Thymus (tissue), 11 donors: Measurements from ENCODE around the gene RNU7-1. TPM values are rescaled to one million over a fixed set of nuclear protein-coding genes. Genes with fewer than 3 reads are reported as not detected.

Experiments used
- DNase-seq, 9 donors: peaks; one replicate each; pipeline ENCODE4 v3.0.0-alpha.2; 2013; ENCODE audit warnings: low spot score in 9 of 9, low read depth in 6 of 9, missing footprints in 1 of 9
- H3K27ac ChIP-seq, 2 donors: one replicate each; pipeline ENCODE4 v1.5.1; 2013; ENCODE audit warnings: control low read depth in 1 of 2, low read depth in 1 of 2, low read length in 1 of 2, mild to moderate bottlenecking in 1 of 2, moderate library complexity in 1 of 2
- H3K27me3 ChIP-seq, 2 donors: one replicate each; pipeline ENCODE4 v1.5.1; 2013; ENCODE audit warnings: low read length in 1 of 2; ENCODE audit not compliant: control insufficient read depth in 2 of 2, insufficient read depth in 1 of 2
- H3K36me3 ChIP-seq, 2 donors: one replicate each; pipeline ENCODE4 v1.5.1; 2013; ENCODE audit warnings: low read length in 1 of 2, mild to moderate bottlenecking in 1 of 2, moderate library complexity in 1 of 2; ENCODE audit not compliant: control insufficient read depth in 2 of 2, insufficient read depth in 2 of 2
- H3K4me1 ChIP-seq, 2 donors: one replicate each; pipeline ENCODE4 v1.5.1; 2013; ENCODE audit warnings: low read length in 2 of 2; ENCODE audit not compliant: control insufficient read depth in 2 of 2, insufficient read depth in 2 of 2
- H3K4me3 ChIP-seq, 2 donors: one replicate each; pipeline ENCODE4 v1.5.1; 2013; ENCODE audit warnings: low read length in 2 of 2, control low read depth in 1 of 2, mild to moderate bottlenecking in 1 of 2
- H3K9me3 ChIP-seq, 2 donors: one replicate each; pipeline ENCODE4 v1.5.1; 2013; ENCODE audit warnings: low read length in 1 of 2, mild to moderate bottlenecking in 1 of 2; ENCODE audit not compliant: control insufficient read depth in 2 of 2, insufficient read depth in 1 of 2
- WGBS: extraction: QIAGEN DNeasy Blood & Tissue Kit; methylation state at CpG from one replicate; pipeline ENCODE4 v1.1.7; 2013; 5-methylcytosine and 5-hydroxymethylcytosine counted together
- polyA plus RNA-seq: library from polyadenylated mRNA; stranded (reverse); fragments of 200-250 nt; gene quantifications from one replicate; pipeline ENCODE4 v1.2.3, GENCODE V29; 2013
- total RNA-seq: library from RNA; stranded (reverse); fragments of 120-200 nt; gene quantifications from one replicate; pipeline ENCODE4 v1.2.4, GENCODE V29; 2013
- donor health status: healthy.

RNU7-1 gene
- total and polyA plus RNA-seq, 2 donors = not detected

DNA sequence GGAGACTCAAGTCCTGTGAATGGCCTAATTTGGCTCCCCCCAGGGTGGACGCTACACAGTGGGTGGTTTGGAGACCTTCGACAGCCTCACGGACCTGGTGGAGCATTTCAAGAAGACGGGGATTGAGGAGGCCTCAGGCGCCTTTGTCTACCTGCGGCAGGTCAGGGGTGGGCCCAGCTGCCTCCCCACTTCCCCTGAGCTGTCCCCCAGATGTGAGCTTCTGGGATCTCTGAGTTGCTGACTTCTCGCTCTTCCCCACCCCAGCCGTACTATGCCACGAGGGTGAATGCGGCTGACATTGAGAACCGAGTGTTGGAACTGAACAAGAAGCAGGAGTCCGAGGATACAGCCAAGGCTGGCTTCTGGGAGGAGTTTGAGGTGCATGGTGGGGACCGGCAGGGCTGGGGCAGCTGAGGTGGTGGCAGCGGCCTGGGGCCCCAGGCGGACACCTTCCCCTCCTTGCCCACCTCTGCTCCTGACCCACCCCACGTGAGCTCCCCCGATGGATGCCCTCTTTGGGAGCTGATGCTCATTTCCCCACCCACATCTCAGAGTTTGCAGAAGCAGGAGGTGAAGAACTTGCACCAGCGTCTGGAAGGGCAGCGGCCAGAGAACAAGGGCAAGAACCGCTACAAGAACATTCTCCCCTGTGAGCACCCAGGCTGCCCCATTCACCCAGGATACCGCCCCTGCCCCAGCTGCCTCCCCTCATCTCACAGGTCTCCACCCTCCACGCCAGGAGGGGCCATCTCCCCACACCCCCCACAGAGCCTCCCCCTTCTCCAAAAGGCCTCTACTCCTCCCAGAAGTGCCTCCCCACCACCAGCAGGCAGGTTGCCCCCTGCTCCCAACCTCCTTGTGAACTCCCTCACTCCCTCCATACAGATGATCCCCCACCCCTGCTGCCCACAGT is 11.7 kb downstream of the RNU7-1 start:
- H3K27ac ChIP-seq = no peak overlapping the region
- H3K9me3 ChIP-seq = no peaks in the 10 kb centered on the region
- H3K4me3 ChIP-seq = no peak overlapping the region
- peaks cover 58 to 69% of the 10 kb centered on the region in 2 donors for H3K36me3 ChIP-seq
- no peak for DNase-seq
- H3K4me1 ChIP-seq = peaks cover 58 to 99% of the 10 kb centered on the region in 2 donors
- H3K27me3 ChIP-seq = no peaks in the 10 kb centered on the region
- WGBS = 96% methylated on average over 22 of the region's 22 CpGs

DNA sequence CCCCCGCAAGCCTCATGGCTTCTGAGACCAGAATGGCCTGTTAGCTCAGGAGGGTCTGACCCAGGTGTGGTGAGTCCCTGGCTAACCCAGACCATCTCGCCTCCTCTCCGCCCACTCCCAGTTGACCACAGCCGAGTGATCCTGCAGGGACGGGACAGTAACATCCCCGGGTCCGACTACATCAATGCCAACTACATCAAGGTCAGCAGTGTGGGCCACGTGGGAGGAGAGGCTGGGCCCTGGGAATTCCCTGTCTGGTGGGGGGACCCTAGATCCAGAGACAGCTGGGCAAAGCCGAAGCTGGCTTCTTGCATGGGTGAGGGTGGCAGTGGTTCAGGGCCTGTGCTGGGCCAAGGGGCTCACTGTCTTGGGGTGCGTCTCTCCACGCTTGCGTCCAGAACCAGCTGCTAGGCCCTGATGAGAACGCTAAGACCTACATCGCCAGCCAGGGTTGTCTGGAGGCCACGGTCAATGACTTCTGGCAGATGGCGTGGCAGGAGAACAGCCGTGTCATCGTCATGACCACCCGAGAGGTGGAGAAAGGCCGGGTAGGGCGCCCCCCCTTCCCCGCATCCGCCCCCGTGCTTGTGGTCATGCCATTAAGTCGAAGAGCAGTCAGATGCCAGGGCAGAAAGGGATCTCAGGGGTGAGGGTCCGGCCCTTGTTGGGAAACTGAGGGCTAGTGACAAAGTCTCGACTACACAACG is 12.6 kb downstream of the RNU7-1 start:
- Histone ChIP-seq H3K36me3 (peaks cover 66 to 78% of the 10 kb centered on the region in 2 donors), H3K4me3 (no peak overlapping the region), H3K27me3 (no peaks in the 10 kb centered on the region), H3K4me1 (peaks cover 56 to 99% of the 10 kb centered on the region in 2 donors), H3K27ac (no peak overlapping the region), H3K9me3 (no peaks in the 10 kb centered on the region)
- no peak for DNase-seq
- 88% methylated on average over 28 of the region's 28 CpGs for WGBS

DNA sequence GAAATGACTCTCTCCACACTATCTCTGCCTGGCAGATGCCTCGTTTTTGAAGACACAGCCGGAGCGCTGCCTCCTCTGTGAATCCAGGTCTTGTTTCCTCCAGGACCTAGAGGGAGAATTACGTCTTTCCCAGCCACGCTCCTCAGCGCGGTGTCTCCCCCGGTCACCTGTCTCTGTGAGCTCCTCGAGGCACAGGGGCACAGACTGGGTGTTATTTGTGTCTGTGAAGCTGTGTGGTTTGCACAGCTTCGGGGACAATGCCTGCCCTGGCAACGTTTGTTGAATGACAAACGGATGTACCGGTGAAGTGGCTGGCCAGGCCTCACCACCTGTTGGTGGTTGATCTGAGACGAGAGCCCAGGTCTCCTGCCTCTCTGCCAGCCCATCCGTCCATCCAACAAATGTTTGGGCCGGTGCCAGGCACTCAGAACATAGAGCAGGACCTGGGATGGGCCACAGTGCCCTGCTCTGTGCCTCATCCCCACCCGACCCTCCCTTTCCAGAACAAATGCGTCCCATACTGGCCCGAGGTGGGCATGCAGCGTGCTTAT is 13.6 kb downstream of the RNU7-1 start:
- 96% methylated on average over 20 of the region's 20 CpGs for WGBS
- no peak for DNase-seq
- Histone ChIP-seq H3K4me3 (no peak overlapping the region), H3K27me3 (no peaks in the 10 kb centered on the region), H3K4me1 (peaks cover 63 to 99% of the 10 kb centered on the region in 2 donors), H3K9me3 (no peaks in the 10 kb centered on the region), H3K27ac (no peak overlapping the region), H3K36me3 (peaks cover 71 to 83% of the 10 kb centered on the region in 2 donors)

DNA sequence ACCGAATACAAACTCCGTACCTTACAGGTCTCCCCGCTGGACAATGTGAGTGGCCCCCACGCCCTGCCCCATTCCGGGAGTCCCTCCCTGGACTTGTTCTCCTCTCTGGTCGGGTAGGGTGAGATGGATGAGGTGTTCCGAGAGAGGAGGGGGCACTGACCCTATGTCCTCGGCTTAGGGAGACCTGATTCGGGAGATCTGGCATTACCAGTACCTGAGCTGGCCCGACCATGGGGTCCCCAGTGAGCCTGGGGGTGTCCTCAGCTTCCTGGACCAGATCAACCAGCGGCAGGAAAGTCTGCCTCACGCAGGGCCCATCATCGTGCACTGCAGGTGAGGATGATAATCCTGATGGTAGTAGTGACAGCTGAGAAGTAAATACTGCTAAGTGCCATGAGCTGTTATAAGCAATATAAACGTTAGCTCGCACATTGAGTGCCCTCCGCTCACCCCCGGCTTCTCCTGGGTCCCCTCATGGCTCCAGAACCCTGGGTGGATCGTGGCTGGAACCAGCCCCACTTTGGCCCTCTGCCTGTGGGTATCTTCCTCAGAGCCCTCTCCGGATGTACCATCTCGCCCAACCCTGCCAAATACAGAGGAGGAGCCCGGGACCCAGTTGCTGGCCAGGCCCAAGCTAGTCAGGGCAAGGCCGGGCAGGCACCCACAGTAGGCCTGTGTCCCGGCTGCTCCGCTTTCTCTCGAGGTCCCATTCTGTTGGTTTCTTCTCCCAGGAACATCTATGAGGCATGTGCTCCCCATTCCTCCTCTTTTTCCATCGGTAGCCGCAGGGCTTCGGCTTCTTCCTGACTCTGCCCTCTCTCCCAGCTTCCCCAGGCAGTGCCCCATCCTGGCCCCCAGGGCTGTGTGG is 14.4 kb downstream of the RNU7-1 start:
- 93% methylated on average over 28 of the region's 28 CpGs for whole genome bisulfite sequencing
- Histone ChIP-seq H3K4me3 (peak overlapping the region in 1 of 2 donors; percentile 28), H3K9me3 (peaks cover 0 to 7% of the 10 kb centered on the region in 2 donors), H3K27me3 (no peaks in the 10 kb centered on the region), H3K4me1 (peaks cover 68 to 99% of the 10 kb centered on the region in 2 donors), H3K36me3 (peaks cover 71 to 80% of the 10 kb centered on the region in 2 donors), H3K27ac (peak overlapping the region; percentile 45 to 93)
- DNase-seq = no peak

DNA sequence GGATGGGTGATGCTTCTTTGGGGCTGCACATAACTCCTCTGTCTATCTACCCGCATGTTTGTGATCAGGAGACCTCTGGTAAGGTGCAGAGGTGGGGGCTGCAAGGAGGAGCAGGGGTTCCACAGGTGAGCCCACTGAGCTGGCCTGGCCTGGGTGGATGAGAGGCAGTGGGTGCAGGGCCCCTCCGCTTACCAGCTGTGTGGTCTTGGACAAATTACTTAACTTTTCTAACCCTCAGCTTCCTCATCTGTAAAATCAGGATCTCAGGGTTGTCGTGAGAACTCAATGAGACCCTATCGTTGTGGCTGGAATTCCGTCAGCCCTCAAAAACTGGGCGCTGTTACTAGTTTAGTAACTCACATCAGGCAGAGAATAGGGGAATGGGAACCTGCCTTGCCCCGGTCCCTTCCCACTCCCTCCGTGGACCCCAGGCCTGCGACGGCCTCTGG is 15.0 kb downstream of the RNU7-1 start:
- H3K27me3 ChIP-seq = no peaks in the 10 kb centered on the region
- peaks cover 0 to 7% of the 10 kb centered on the region in 2 donors for H3K9me3 ChIP-seq
- peaks cover 68 to 94% of the 10 kb centered on the region in 2 donors for H3K4me1 ChIP-seq
- peak overlapping the region; percentile 28 to 38 for H3K4me3 ChIP-seq
- peak overlapping the region; percentile 68 to 93 for H3K27ac ChIP-seq
- 28% methylated on average over 10 of the region's 10 CpGs for WGBS
- peaks cover 71 to 76% of the 10 kb centered on the region in 2 donors for H3K36me3 ChIP-seq
- DNase-seq = peak in 1 of 9 donors; percentile 31

DNA sequence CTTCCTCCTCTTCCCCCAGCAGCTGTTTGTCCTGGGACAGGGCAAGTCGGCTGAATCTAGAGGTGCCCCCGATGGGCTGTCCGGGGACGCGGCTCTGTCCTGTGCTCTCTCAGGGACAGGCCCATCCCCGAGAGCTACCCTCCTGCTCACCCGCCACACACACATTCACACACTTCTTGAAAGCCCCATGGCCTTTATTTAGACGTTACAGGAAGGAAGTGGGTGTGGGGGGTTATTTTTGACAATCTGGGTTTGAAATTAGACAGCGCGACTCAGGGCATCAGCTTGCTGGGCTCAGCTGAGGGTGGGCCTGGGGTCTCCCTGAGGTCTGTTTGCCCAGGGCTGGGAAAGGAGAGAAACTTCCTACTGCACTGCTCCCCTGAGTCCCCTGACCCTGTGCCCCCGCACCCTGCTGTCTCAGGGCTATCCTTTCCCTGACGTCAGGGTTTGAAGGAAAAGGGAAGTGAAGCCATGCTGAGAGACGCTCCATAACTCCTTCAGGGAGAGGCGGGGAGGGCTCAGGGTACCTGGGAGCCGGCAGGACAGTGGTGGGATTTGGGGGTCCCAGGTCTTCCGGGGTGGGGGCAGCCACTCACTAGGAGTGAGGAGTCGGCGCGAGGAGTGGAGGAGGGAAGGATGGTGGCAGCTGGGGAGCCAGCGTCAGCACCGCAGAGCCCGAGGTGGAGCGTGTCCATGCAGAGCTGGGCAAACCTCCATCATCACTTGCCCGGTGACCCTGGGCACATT is 15.6 kb downstream of the RNU7-1 start:
- Histone ChIP-seq H3K4me3 (peak overlapping the region; percentile 28 to 38), H3K27me3 (no peaks in the 10 kb centered on the region)

DNA sequence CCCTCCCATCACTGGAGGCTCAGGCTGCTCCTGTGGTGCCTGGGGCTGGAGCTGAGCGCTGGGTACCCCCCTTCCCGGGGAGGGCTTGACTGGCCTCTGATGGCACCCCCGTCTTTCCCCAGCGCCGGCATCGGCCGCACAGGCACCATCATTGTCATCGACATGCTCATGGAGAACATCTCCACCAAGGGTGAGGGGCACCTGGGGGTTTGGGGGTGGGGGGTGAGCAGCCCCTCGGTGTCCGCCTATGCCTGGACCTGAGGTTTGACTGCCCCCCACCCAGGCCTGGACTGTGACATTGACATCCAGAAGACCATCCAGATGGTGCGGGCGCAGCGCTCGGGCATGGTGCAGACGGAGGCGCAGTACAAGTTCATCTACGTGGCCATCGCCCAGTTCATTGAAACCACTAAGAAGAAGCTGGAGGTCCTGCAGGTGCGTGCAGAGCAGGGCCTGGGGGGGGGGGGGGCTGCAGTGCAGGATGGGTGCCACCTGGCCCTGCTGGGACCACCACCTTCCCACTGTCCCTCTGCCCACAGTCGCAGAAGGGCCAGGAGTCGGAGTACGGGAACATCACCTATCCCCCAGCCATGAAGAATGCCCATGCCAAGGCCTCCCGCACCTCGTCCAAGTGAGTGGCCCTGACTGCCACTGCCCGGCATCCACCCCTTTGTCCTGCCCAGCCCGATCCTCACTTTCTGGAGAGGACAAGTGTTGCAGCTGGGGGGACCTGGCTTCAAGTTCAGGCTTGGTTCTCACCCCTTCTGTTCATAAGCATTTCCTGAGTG is 16.4 kb downstream of the RNU7-1 start:
- Histone ChIP-seq H3K36me3 (peaks cover 65 to 81% of the 10 kb centered on the region in 2 donors), H3K4me1 (peaks cover 58 to 87% of the 10 kb centered on the region in 2 donors), H3K9me3 (peaks cover 0 to 7% of the 10 kb centered on the region in 2 donors), H3K27ac (peak overlapping the region; percentile 68 to 69), H3K27me3 (no peaks in the 10 kb centered on the region), H3K4me3 (no peak overlapping the region)
- WGBS = 93% methylated on average over 26 of the region's 26 CpGs
- no peak for DNase-seq

More for the DNA sequence above, 15.6 kb downstream of the RNU7-1 start:
- DNase-seq = peak in 3 of 9 donors; percentile 60 to 84 (median 67)
- 33% methylated on average over 24 of the region's 24 CpGs for WGBS
- Histone ChIP-seq H3K36me3 (peaks cover 71 to 78% of the 10 kb centered on the region in 2 donors), H3K27ac (peak overlapping the region; percentile 68 to 93), H3K4me1 (peaks cover 66 to 88% of the 10 kb centered on the region in 2 donors), H3K9me3 (peaks cover 0 to 7% of the 10 kb centered on the region in 2 donors)
